Endothelial cell of umbilical vein (primary cell): Measurements from ENCODE around the gene SMAP1. TPM values are rescaled to one million over a fixed set of nuclear protein-coding genes. Genes with fewer than 3 reads are reported as not detected.

Experiments
- BruUV-seq: library from RNA; stranded (reverse); fragments of 400-500 nt; replicated peaks from 2 replicates; lab custom pipeline; 2021; lab: Mats Ljungman, UMichigan
- CTCF ChIA-PET: fragments of 300-600, 350-600 bp; sonication (Branson Sonifier 250); formaldehyde crosslinking; loops from one replicate; lab custom pipeline; 2021; ENCODE audit warnings: antibody characterized with exemption, inconsistent platforms; lab: Charles Lee
- POLR2A ChIA-PET: fragments of 300-600, 350-600 bp; sonication (Branson Sonifier 250); formaldehyde crosslinking; loops from one replicate; lab custom pipeline; 2021; ENCODE audit warnings: antibody characterized with exemption, inconsistent platforms; lab: Charles Lee
- DNase-seq: peaks from one replicate; pipeline ENCODE4 v3.0.0-alpha.2; 2011; ENCODE audit warnings: low read depth, low spot score
- FAIRE-seq: peaks from 2 replicates; lab custom pipeline; 2011; peaks lifted over from hg19 to GRCh38; lab: Jason Lieb, UNC
- H2AFZ ChIP-seq: 2 replicates; pipeline ENCODE4 v1.6.0; 2012; ENCODE audit warnings: low read depth, low read length, control low read depth, inconsistent platforms
- H3K27ac ChIP-seq: 2 replicates; pipeline ENCODE4 v1.5.1; 2011; ENCODE audit warnings: low read depth, mild to moderate bottlenecking, control low read depth, low read length, moderate library complexity; ENCODE audit not compliant: insufficient read depth
- H3K27me3 ChIP-seq, 2 experiments: 2 replicates each; pipeline versions ENCODE4 v1.6.0 to v1.6.1; 2011; ENCODE audit warnings: low read length in 2 of 2, mixed read lengths in 1 of 2; ENCODE audit not compliant: control insufficient read depth in 2 of 2, insufficient read depth in 2 of 2
- H3K36me3 ChIP-seq, 2 experiments: 2 replicates in 1 of 2; 3 replicates in 1 of 2; pipeline ENCODE4 v1.5.1; 2011; ENCODE audit warnings: low read length in 2 of 2, mild to moderate bottlenecking in 1 of 2, moderate library complexity in 1 of 2; ENCODE audit not compliant: control insufficient read depth in 2 of 2, insufficient read depth in 2 of 2; ENCODE audit errors: extremely low read depth in 1 of 2
- H3K4me1 ChIP-seq: 3 replicates; pipeline ENCODE4 v1.5.1; 2011; ENCODE audit warnings: mild to moderate bottlenecking, low read length; ENCODE audit not compliant: control insufficient read depth, insufficient read depth; ENCODE audit errors: extremely low read depth
- H3K4me2 ChIP-seq: 2 replicates; pipeline ENCODE4 v1.6.1; 2011; ENCODE audit warnings: low read length, control low read depth, mixed read lengths; ENCODE audit not compliant: insufficient read depth
- H3K4me3 ChIP-seq, 3 experiments: fragments of 200-600 bp in 1 of 3; sonication (generic), shearing (Covaris generic) in 1 of 3; replicated peaks in 1 of 3; 2 replicates each; pipeline ENCODE4 v1.5.1; 2011 to 2016; ENCODE audit warnings: control low read depth in 3 of 3, low read length in 3 of 3, mild to moderate bottlenecking in 2 of 3, inconsistent platforms in 1 of 3, low read depth in 1 of 3, moderate library complexity in 1 of 3; ENCODE audit not compliant: insufficient read depth in 1 of 3
- H3K79me2 ChIP-seq: 2 replicates; pipeline ENCODE4 v1.6.0; 2012; ENCODE audit warnings: low read length, inconsistent platforms; ENCODE audit not compliant: control insufficient read depth, insufficient read depth
- H3K9ac ChIP-seq: replicated peaks from 2 replicates; pipeline ENCODE3; 2011; ENCODE audit warnings: low read length, control low read depth; ENCODE audit not compliant: insufficient read depth; ENCODE audit errors: extremely low read depth
- H3K9me1 ChIP-seq: replicated peaks from 3 replicates; pipeline ENCODE4 v1.6.0; 2011; ENCODE audit warnings: mild to moderate bottlenecking, low read length; ENCODE audit not compliant: control insufficient read depth, insufficient read depth; ENCODE audit errors: extremely low read depth
- H3K9me3 ChIP-seq: replicated peaks from 2 replicates; pipeline ENCODE4 v1.5.1; 2012; ENCODE audit warnings: low read length, inconsistent platforms; ENCODE audit not compliant: control insufficient read depth, insufficient read depth
- H4K20me1 ChIP-seq: replicated peaks from 2 replicates; pipeline ENCODE3; 2011; ENCODE audit warnings: mild to moderate bottlenecking, low read length; ENCODE audit not compliant: control insufficient read depth, insufficient read depth; ENCODE audit errors: extremely low read depth
- CTCF ChIP-seq, 2 donors: IDR thresholded peaks; 1 replicate in 1 of 2; 2 replicates in 1 of 2; pipeline ENCODE4 v1.5.1; 2011; ENCODE audit warnings: low read length in 2 of 2, mild to moderate bottlenecking in 2 of 2, moderate library complexity in 2 of 2, control low read depth in 1 of 2, inconsistent platforms in 1 of 2, low read depth in 1 of 2; ENCODE audit not compliant: insufficient read depth in 1 of 2; ENCODE audit errors: extremely low read depth in 1 of 2
- EZH2 ChIP-seq: IDR thresholded peaks from 2 replicates; pipeline ENCODE4 v1.6.1; 2012; ENCODE audit warnings: borderline replicate concordance, low read depth, mild to moderate bottlenecking, moderate library complexity, low read length, inconsistent platforms; ENCODE audit not compliant: severe bottlenecking
- FOS ChIP-seq: IDR thresholded peaks from 2 replicates; pipeline ENCODE4 v1.6.1; 2011; ENCODE audit warnings: mild to moderate bottlenecking, low read length, moderate library complexity, borderline replicate concordance; ENCODE audit not compliant: insufficient read depth
- GATA2 ChIP-seq: IDR thresholded peaks from 2 replicates; pipeline ENCODE4 v1.7.0; 2011; ENCODE audit warnings: low read depth, mild to moderate bottlenecking, moderate library complexity, mixed read lengths, low read length; ENCODE audit not compliant: insufficient read length, insufficient read depth
- JUN ChIP-seq: IDR thresholded peaks from 2 replicates; pipeline ENCODE4 v1.6.1; 2011; ENCODE audit warnings: borderline replicate concordance, low read depth; ENCODE audit not compliant: insufficient read length, insufficient read depth
- MAX ChIP-seq: IDR thresholded peaks from 2 replicates; pipeline ENCODE4 v1.6.1; 2011; ENCODE audit not compliant: insufficient read depth, insufficient read length
- MYC ChIP-seq: IDR thresholded peaks from one replicate; pipeline ENCODE4 v1.6.1; 2011; ENCODE audit warnings: mild to moderate bottlenecking, low read depth, low read length
- POLR2A ChIP-seq: IDR thresholded peaks from 2 replicates; pipeline ENCODE4 v1.6.1; 2012; ENCODE audit warnings: low read depth, mild to moderate bottlenecking, control low read depth, low read length
- POLR2AphosphoS5 ChIP-seq: IDR thresholded peaks from 2 replicates; pipeline ENCODE4 v1.6.1; 2012; ENCODE audit warnings: low read depth, mild to moderate bottlenecking, control low read depth, low read length, moderate library complexity; ENCODE audit not compliant: insufficient read depth
- dilution Hi-C: fragments of 300-500 bp; cut with MboI; formaldehyde crosslinking; loops from one replicate; pipeline ENCODE4 v1.15.0; 2019; ENCODE audit warnings: low sequenced_read_pairs; ENCODE audit not compliant: extremely low pct_ligation_motif_present
- intact Hi-C: fragments of 100-400 bp; cut with micrococcal nuclease; formaldehyde crosslinking; loops from one replicate; pipeline ENCODE4 v1.10.0; 2022
- polyA plus RNA-seq, 4 experiments: library from polyadenylated mRNA; depleted of rRNA in 3 of 4; stranded (reverse) in 3 of 4; unstranded in 1 of 4; fragments of >200 nt; gene quantifications; 2 replicates each; pipeline versions ENCODE4 v1.2.1 to v1.2.3, GENCODE V29; 2011 to 2012; ENCODE audit warnings: missing spikeins in 1 of 4
- total RNA-seq: library from RNA; stranded (reverse); gene quantifications from 2 replicates; pipeline ENCODE4 v1.2.3, GENCODE V29; 2021

SMAP1 gene
- total and polyA plus RNA-seq, 2 donors (not counting 3 experiments of a cell fraction or from before 2014, with no cell fraction given), result 14.6 to 24.6 TPM

GRCh38 chr6:70620746-70621145, 46.9 kb upstream of the SMAP1 start:
- TF ChIP-seq CTCF (IDR thresholded peaks at IDR 0.05; ENCODE audit: extremely low read depth in 1 of 2, insufficient read depth in 1 of 2, low read depth in 1 of 2, low read length in 2 of 2), result no peak
- no peak for TF ChIP-seq MAX
- TF ChIP-seq MYC, result no peak
- TF ChIP-seq POLR2AphosphoS5, result no peak
- TF ChIP-seq JUN, result no peak
- TF ChIP-seq POLR2A, result no peak
- TF ChIP-seq EZH2, result no peak
- no peak for TF ChIP-seq GATA2
- TF ChIP-seq FOS, result no peak
- Histone ChIP-seq H3K27me3 (no peaks in the 10 kb centered on the region), H3K9me3 (no peaks in the 10 kb centered on the region), H3K4me3 (no peak overlapping the region), H3K27ac (no peak overlapping the region), H3K9me1 (no peaks in the 10 kb centered on the region), H3K4me1 (no peaks in the 10 kb centered on the region), H3K79me2 (no peaks in the 10 kb centered on the region), H2AFZ (no peak overlapping the region), H3K4me2 (no peak overlapping the region), H3K36me3 (no peaks in the 10 kb centered on the region), H4K20me1 (no peaks in the 10 kb centered on the region), H3K9ac (no peak overlapping the region)
- ChIA-PET POLR2A (no interaction called here), CTCF (interaction anchor here (0.6 kb wide), 1 partner anchor 1226 kb away, joined by 3 read pairs; no protein-coding TSS in a partner anchor)
- dilution Hi-C loops (no loop called here), intact Hi-C loops (no loop called here)
- no peak for FAIRE-seq
- DNase-seq, result no peak
- BruUV-seq, result no TSS peak
